Body of pancreas (tissue), 4 donors: ENCODE measurements around the gene FOXP1.

Source experiments
- CTCF ChIP-seq, 7 experiments: fragments of 450-650 bp in 4 of 7; fragments of 200-600 bp in 3 of 7; sonication (generic) in 3 of 7; IDR thresholded peaks; one replicate each; pipeline ENCODE4 v1.5.1; 2016 to 2019; ENCODE audit warnings: antibody characterized with exemption in 7 of 7
- POLR2A ChIP-seq, 3 donors: fragments of 450-650 bp; IDR thresholded peaks; one replicate each; pipeline ENCODE4 v1.6.1; 2016; ENCODE audit warnings: antibody characterized with exemption in 3 of 3, mild to moderate bottlenecking in 2 of 3

GRCh38 chr3:70982284-70982683 is 601.2 kb downstream of the FOXP1 start:
- TF ChIP-seq CTCF (IDR thresholded peaks at IDR 0.05) (no peak), POLR2A (IDR thresholded peaks at IDR 0.05) (no peak)
